Psoas muscle (tissue), 8 donors: ENCODE data around the gene B9D1. TPM values are rescaled to one million over a fixed set of nuclear protein-coding genes. Genes with fewer than 3 reads are reported as not detected.
A peak's percentile ranks its signal among the peaks of the same experiment; 100 is the strongest.

Source experiments
- ATAC-seq, 4 donors: fragments of 200-7000 bp; cut with Tn5 transposase; one replicate each; pipeline ENCODE4 v1.9.1; 2020; ENCODE audit warnings: moderate library complexity in 3 of 4, mild to moderate bottlenecking in 2 of 4
- DNase-seq, 2 donors: peaks; one replicate each; pipeline ENCODE4 v3.0.0-alpha.2; 2020
- H3K27ac ChIP-seq: fragments of 200-600 bp; one replicate; pipeline ENCODE4 v1.8.0; 2022
- H3K27me3 ChIP-seq, 3 donors: fragments of 200-600 bp in 1 of 3; one replicate each; pipeline versions ENCODE4 v1.6.1 to v1.8.0; 2013 to 2022; ENCODE audit warnings: low read length in 2 of 3, mild to moderate bottlenecking in 2 of 3, moderate library complexity in 1 of 3; ENCODE audit not compliant: insufficient read depth in 3 of 3
- H3K36me3 ChIP-seq, 2 donors: fragments of 200-600 bp in 1 of 2; one replicate each; pipeline versions ENCODE4 v1.6.1 to v1.8.0; 2013 to 2022; ENCODE audit warnings: low read depth in 1 of 2, mild to moderate bottlenecking in 1 of 2, moderate library complexity in 1 of 2; ENCODE audit not compliant: insufficient read depth in 1 of 2
- H3K4me1 ChIP-seq: fragments of 200-600 bp; one replicate; pipeline ENCODE4 v1.8.0; 2022
- H3K4me3 ChIP-seq: fragments of 200-600 bp; one replicate; pipeline ENCODE4 v1.8.0; 2022; ENCODE audit warnings: mild to moderate bottlenecking
- H3K9me3 ChIP-seq: fragments of 200-600 bp; one replicate; pipeline ENCODE4 v1.8.0; 2022
- CTCF ChIP-seq: fragments of 200-600 bp; IDR thresholded peaks from one replicate; pipeline ENCODE4 v1.8.0; 2022; ENCODE audit warnings: antibody characterized with exemption
- WGBS, 3 donors: extraction: QIAGEN DNeasy Blood & Tissue Kit; methylation state at CpG; one replicate each; pipeline versions ENCODE4 v1.1.6 to v1.1.7; 2013; 5-methylcytosine and 5-hydroxymethylcytosine counted together
- intact Hi-C, 2 donors: fragments of 100-400 bp; cut with DNase I; formaldehyde crosslinking; loops; one replicate each; pipeline versions ENCODE4 v1.11.0 to v1.14.2; 2022
- long read RNA-seq, 2 donors: library from polyadenylated mRNA; unstranded; transcript quantifications; one replicate each; pipeline ENCODE4 v2.0.0, GENCODE V29; 2021
- polyA plus RNA-seq, 3 donors: library from polyadenylated mRNA; stranded (reverse); fragments of 200-250 nt; gene quantifications; one replicate each; pipeline ENCODE4 v1.2.3, GENCODE V29; 2013
- total RNA-seq, 4 donors: library from RNA; stranded (reverse); fragmentation: NEBNext Ultra II Directional in 2 of 4; extraction: Animal tissue kit (Norgen Biotek cat#: 25700) in 2 of 4; gene quantifications; one replicate each; pipeline versions ENCODE4 v1.2.1 to v1.2.4, GENCODE V29; 2021 to 2023
- donor health status: healthy with polysubstance abuse.
- donor health status: DM: no; HTN: no; CAD: no; lungs with moderate emphysema.
- donor health status: Bipolar disorder and iron deficiency.
- donor health status: healthy.
- donor health status: DM: yes; HTN: yes; CAD: no.
- donor health status: DM: no; HTN: no; CAD: no.
- donor health status: DM: no; HTN: no; CAD: no.
- donor health status: DM: yes; HTN: yes; CAD: no.

The B9D1 gene
- 1 to 10 TPM; 4.7 to 8.7 (median 6.4) TPM for total RNA-seq
- polyA plus RNA-seq: 1 to 10 TPM; 7.0 to 9.2 (median 7.3) TPM
- long read RNA-seq, donor 1, partial matches to known transcripts: 0 of 1 reads
- long read RNA-seq, donor 1, other reads (novel, unspliced or antisense): 0 of 1 reads
- long read RNA-seq, donor 2, partial matches to known transcripts: 0 of 6 reads
- long read RNA-seq, donor 2, other reads (novel, unspliced or antisense): 3 of 6 reads

GRCh38 chr17:19362277-19363113, at the start of gene B9D1:
Gene B9D1, minus strand, starts transcription at chr17:19362723. Its CDS starts 154 bp downstream, at chr17:19362569.
- peaks cover 0 to 1% of the 10 kb centered on the region in 2 donors for H3K36me3 ChIP-seq
- ATAC-seq (peak; percentile 96 to 98 (median 96)), DNase-seq (peak; percentile 91 to 97)
- H3K4me1 ChIP-seq: no peaks in the 10 kb centered on the region
- no peaks in the 10 kb centered on the region for H3K9me3 ChIP-seq
- H3K4me3 ChIP-seq: peak within 1 kb of the TSS; percentile 90
- H3K27ac ChIP-seq: peak within 1 kb of the TSS; percentile 76
- TF ChIP-seq CTCF: peak; percentile 97
- no peaks in the 10 kb centered on the region for H3K27me3 ChIP-seq
- 0% methylated on average over 75 to 83 of the region's 83 CpGs for WGBS, 3 donors
- intact Hi-C loops: loop anchor here (2.0 to 10.0 kb wide), 4 partner anchors 84 to 404 kb away; no protein-coding TSS in a partner anchor

- no peaks in the 10 kb centered on the region for H3K4me1 ChIP-seq
- no peak for TF ChIP-seq CTCF
- H3K4me3 ChIP-seq: peak overlapping the region; percentile 35
- H3K27me3 ChIP-seq: no peaks in the 10 kb centered on the region
- DNase-seq (no peak), ATAC-seq (peak in 1 of 4 donors; percentile 29)
- H3K36me3 ChIP-seq: no peaks in the 10 kb centered on the region
- 42 to 51% (median 46%) methylated on average over 9 of the region's 9 CpGs for WGBS, 3 donors
- H3K27ac ChIP-seq: no peak overlapping the region
- intact Hi-C loops: no loop called here
- H3K9me3 ChIP-seq: no peaks in the 10 kb centered on the region
Measured at GRCh38 chr17:19411631-19412030, 49.1 kb upstream of the B9D1 start.

GRCh38 chr17:19410875-19411620, 48.5 kb upstream of the B9D1 start, which contains the start of gene RNF112:
Gene RNF112, plus strand, starts transcription at chr17:19411232. Its CDS starts 177 bp downstream, at chr17:19411409.
- H3K4me3 ChIP-seq: peak within 1 kb of the TSS; percentile 35
- no peak within 1 kb of the TSS for H3K27ac ChIP-seq
- no peaks in the 10 kb centered on the region for H3K36me3 ChIP-seq
- TF ChIP-seq CTCF: no peak
- WGBS, 3 donors: 24 to 28% (median 26%) methylated on average over 21 to 23 of the region's 23 CpGs
- no peaks in the 10 kb centered on the region for H3K4me1 ChIP-seq
- H3K27me3 ChIP-seq: no peaks in the 10 kb centered on the region
- ATAC-seq: peak in 2 of 4 donors; percentile 35 to 40
- peak in 1 of 2 donors; percentile 45 for DNase-seq
- intact Hi-C loops: no loop called here
- H3K9me3 ChIP-seq: no peaks in the 10 kb centered on the region

DNA sequence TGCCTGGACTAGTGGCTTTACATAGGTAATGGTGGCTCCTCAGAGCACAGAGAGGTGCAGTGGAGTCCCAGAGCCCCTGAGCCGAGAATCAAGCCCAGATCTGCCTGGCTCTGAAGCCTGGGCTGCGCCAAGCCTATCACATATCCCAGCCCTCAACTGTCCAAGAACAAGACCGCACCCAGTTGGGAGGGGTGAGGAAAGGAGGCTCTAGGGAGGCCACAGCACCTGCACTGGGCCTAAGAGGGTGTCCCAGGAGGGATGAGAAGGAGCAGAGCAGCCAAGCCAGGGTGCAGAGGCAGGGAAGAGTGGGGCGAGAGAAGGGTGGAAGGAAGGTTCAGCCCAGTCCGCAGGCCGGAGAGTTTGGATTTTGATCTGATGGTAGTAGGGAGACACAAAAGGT, 47.6 kb upstream of the B9D1 start:
- no peaks in the 10 kb centered on the region for H3K27me3 ChIP-seq
- no peaks in the 10 kb centered on the region for H3K36me3 ChIP-seq
- H3K27ac ChIP-seq: no peak overlapping the region
- DNase-seq (no peak), ATAC-seq (no peak)
- no peaks in the 10 kb centered on the region for H3K4me1 ChIP-seq
- 88 to 96% (median 89%) methylated on average over 6 of the region's 6 CpGs for WGBS, 3 donors
- intact Hi-C loops: no loop called here
- no peak overlapping the region for H3K4me3 ChIP-seq
- H3K9me3 ChIP-seq: no peaks in the 10 kb centered on the region
- no peak for TF ChIP-seq CTCF
